GM12878 (cell line): ENCODE data around the gene HMGB2. TPM values are rescaled to one million over a fixed set of nuclear protein-coding genes. Genes with fewer than 3 reads are reported as not detected.

Source experiments
- ATAC-seq: fragments of 200-7000 bp; cut with Tn5 transposase; 3 replicates; pipeline ENCODE4 v1.9.1; 2020; ENCODE audit warnings: mild to moderate bottlenecking, moderate library complexity
- BruUV-seq: library from RNA; stranded (reverse); fragments of 400-500 nt; replicated peaks from 2 replicates; lab custom pipeline; 2021; lab: Mats Ljungman, UMichigan
- CTCF ChIA-PET: fragments of 300-600 bp; sonication (Branson Sonifier 250); formaldehyde crosslinking; extraction: SDS; loops from one replicate; lab custom pipeline; 2021; ENCODE audit warnings: inconsistent platforms; lab: Yijun Ruan, JAX
- POLR2A ChIA-PET: fragments of 350-600 bp; formaldehyde crosslinking; extraction: SDS; loops from one replicate; lab custom pipeline; 2021; ENCODE audit warnings: inconsistent platforms; lab: Charles Lee
- RAD21 ChIA-PET: fragments of 300-600 bp; sonication (Branson Sonifier 250); formaldehyde crosslinking; loops from one replicate; lab custom pipeline; 2023; ENCODE audit warnings: antibody characterized with exemption; ENCODE audit not compliant: unreplicated experiment; lab: Charles Lee
- SMC1A ChIA-PET: fragments of 300-600 bp; sonication (Branson Sonifier 250); formaldehyde crosslinking; loops from one replicate; lab custom pipeline; 2023; ENCODE audit not compliant: unreplicated experiment, uncharacterized antibody; lab: Charles Lee
- DNase-seq: peaks from one replicate; pipeline ENCODE4 v3.0.0-alpha.2; 2011; ENCODE audit warnings: low read depth, low spot score
- FAIRE-seq: peaks from 3 replicates; lab custom pipeline; 2011; peaks lifted over from hg19 to GRCh38; lab: Jason Lieb, UNC
- H2AFZ ChIP-seq: 2 replicates; pipeline ENCODE4 v1.6.0; 2011; ENCODE audit warnings: low read depth, low read length, control low read depth; ENCODE audit not compliant: control insufficient read depth
- H3K27ac ChIP-seq: 2 replicates; pipeline ENCODE4 v1.5.1; 2011; ENCODE audit warnings: control low read depth; ENCODE audit not compliant: control insufficient read depth, insufficient read depth
- H3K27me3 ChIP-seq, 2 experiments: replicated peaks in 1 of 2; 2 replicates each; pipeline versions ENCODE4 v1.6.0 to v1.6.1; 2011; ENCODE audit warnings: low read length in 1 of 2; ENCODE audit not compliant: control insufficient read depth in 2 of 2, insufficient read depth in 2 of 2
- H3K36me3 ChIP-seq, 2 experiments: 2 replicates each; pipeline ENCODE4 v1.5.1; 2011; ENCODE audit warnings: low read length in 1 of 2; ENCODE audit not compliant: control insufficient read depth in 2 of 2, insufficient read depth in 2 of 2
- H3K4me1 ChIP-seq: 2 replicates; pipeline ENCODE4 v1.6.1; 2011; ENCODE audit warnings: mild to moderate bottlenecking, low read length, moderate library complexity, mixed read lengths; ENCODE audit not compliant: control insufficient read depth, insufficient read depth
- H3K4me2 ChIP-seq: 2 replicates; pipeline ENCODE4 v1.6.0; 2011; ENCODE audit warnings: control low read depth; ENCODE audit not compliant: control insufficient read depth, insufficient read depth
- H3K4me3 ChIP-seq: fragments of 200-600 bp; sonication (generic); 2 replicates; pipeline ENCODE4 v1.5.1; 2016
- H3K79me2 ChIP-seq: 2 replicates; pipeline ENCODE4 v1.6.0; 2011; ENCODE audit warnings: low read length; ENCODE audit not compliant: control insufficient read depth, insufficient read depth
- H3K9ac ChIP-seq: 2 replicates; pipeline ENCODE4 v1.8.0; 2011; ENCODE audit warnings: low read length, control low read depth, mixed read lengths; ENCODE audit not compliant: control insufficient read depth, insufficient read depth
- H3K9me3 ChIP-seq: replicated peaks from 3 replicates; pipeline ENCODE4 v1.5.1; 2011; ENCODE audit warnings: mild to moderate bottlenecking, low read length; ENCODE audit not compliant: control insufficient read depth, insufficient read depth
- H4K20me1 ChIP-seq: 2 replicates; pipeline ENCODE4 v1.6.0; 2011; ENCODE audit not compliant: control insufficient read depth, insufficient read depth
- BCLAF1 ChIP-seq: fragments of 450-650 bp; IDR thresholded peaks from 2 replicates; pipeline ENCODE4 v1.6.1; 2017; ENCODE audit warnings: antibody characterized with exemption, mild to moderate bottlenecking, moderate library complexity
- CREM ChIP-seq: IDR thresholded peaks from 2 replicates; pipeline ENCODE4 v1.6.1; 2014; ENCODE audit warnings: antibody characterized with exemption, low read depth
- EZH2 ChIP-seq: IDR thresholded peaks from 2 replicates; pipeline ENCODE4 v1.6.1; 2012; ENCODE audit warnings: low read depth, mild to moderate bottlenecking, control low read depth, inconsistent platforms, low read length, borderline replicate concordance; ENCODE audit not compliant: control insufficient read depth
- FOXK2 ChIP-seq: fragments of 450-650 bp; IDR thresholded peaks from 2 replicates; pipeline ENCODE4 v1.6.1; 2017; ENCODE audit warnings: mild to moderate bottlenecking, moderate library complexity
- HCFC1 ChIP-seq: fragments of 150-350 bp; IDR thresholded peaks from 2 replicates; pipeline ENCODE4 v1.6.1; 2014; ENCODE audit warnings: low read length
- TAF1 ChIP-seq: IDR thresholded peaks from 2 replicates; pipeline ENCODE4 v1.6.1; 2011; ENCODE audit warnings: mild to moderate bottlenecking, low read depth, low read length, borderline replicate concordance
- TCF12 ChIP-seq: IDR thresholded peaks from 2 replicates; pipeline ENCODE4 v1.6.1; 2011; ENCODE audit warnings: low read depth, mild to moderate bottlenecking, low read length
- ZBTB4 ChIP-seq: fragments of 450-650 bp; formaldehyde crosslinking; IDR thresholded peaks from 2 replicates; pipeline ENCODE4 v1.4.0; 2022; ENCODE audit warnings: mild to moderate bottlenecking, moderate library complexity
- ZNF687 ChIP-seq: fragments of 450-650 bp; IDR thresholded peaks from 2 replicates; pipeline ENCODE4 v1.6.1; 2017; ENCODE audit warnings: mild to moderate bottlenecking, moderate library complexity
- WGBS: methylation state at CpG from one replicate; pipeline ENCODE4 v1.1.6; 2016; ENCODE audit warnings: low lambda C conversion rate; ENCODE audit not compliant: insufficient replicate concordance, insufficient coverage; ENCODE audit errors: missing lambda C conversion rate; 5-methylcytosine and 5-hydroxymethylcytosine counted together
- in situ Hi-C: fragments of 300-500 bp; cut with MboI; formaldehyde crosslinking; loops from 9 replicates; pipeline ENCODE4 v1.14.3; 2018; ENCODE audit warnings: mixed read lengths
- intact Hi-C: fragments of 100-400 bp; cut with micrococcal nuclease; formaldehyde crosslinking; loops from one replicate; pipeline ENCODE4 v1.14.2; 2022; ENCODE audit not compliant: unreplicated experiment
- polyA plus RNA-seq, 11 experiments: library from polyadenylated mRNA; depleted of rRNA in 4 of 11; unstranded in 6 of 11; stranded (reverse) in 5 of 11; fragments of >200 nt; fragmentation: Nextera tagmentation in 4 of 11; fragmentation: Illumina TruSeq in 1 of 11; extraction: Ambion mirVana in 4 of 11; extraction: Trizol in 1 of 11; gene quantifications; 1 replicate in 1 of 11; 2 replicates in 10 of 11; pipeline versions ENCODE4 v1.2.1 to v1.2.3, GENCODE V29; 2011 to 2016; ENCODE audit warnings: inconsistent platforms in 2 of 11, missing spikeins in 2 of 11, low read depth in 1 of 11
- total RNA-seq, 4 experiments: library from RNA; depleted of rRNA in 3 of 4; stranded (reverse); fragments of >200 nt in 3 of 4; fragmentation: Illumina TruSeq in 1 of 4; extraction: Trizol in 1 of 4; gene quantifications; 2 replicates each; pipeline versions ENCODE4 v1.2.1 to v1.2.3, GENCODE V29; 2013 to 2021

The HMGB2 gene
- total and polyA plus RNA-seq, 10 of the 15 experiments (the other 5 are each of a cell fraction or from before 2014, with no cell fraction given) = 260 to 961 (median 668) TPM

- no peak for TF ChIP-seq ZNF687
- no peak for TF ChIP-seq BCLAF1
- TF ChIP-seq, all 136 proteins: peak for 0
These were observed 42.3 kb downstream of the HMGB2 start (continued) for GRCh38 chr4:173291899-173292298.

- DNase-seq = no peak
- TF ChIP-seq CREM (no peak), HCFC1 (no peak), ZBTB4 (CRISPR knock-in tag) (no peak), TCF12 (no peak), FOXK2 (no peak), EZH2 (no peak), TAF1 (no peak)
- H3K79me2 ChIP-seq = no peaks in the 10 kb centered on the region; the same call in none of the 2 replicates
- in situ Hi-C loops (no loop called here), intact Hi-C loops (no loop called here)
- peaks cover 5% of the 10 kb centered on the region; the same call in 1 of the 2 replicates for H3K4me1 ChIP-seq
- ChIA-PET CTCF (interaction anchor here (0.6 to 9.3 kb wide), 7 partner anchors 11 to 276 kb away, joined by 3 to 146 read pairs (median 5); no protein-coding TSS in a partner anchor), SMC1A (interaction anchor here (0.7 to 1.7 kb wide), 6 partner anchors 12 to 262 kb away, joined by 3 to 8 read pairs (median 5); no protein-coding TSS in a partner anchor), RAD21 (interaction anchor here (1.8 kb wide), 1 partner anchor 12 kb away, joined by 5 read pairs; no protein-coding TSS in a partner anchor), POLR2A (no interaction called here)
- peak overlapping the region; percentile 7 for H3K27ac ChIP-seq
- no TSS peak for BruUV-seq
- no peak overlapping the region for H3K4me3 ChIP-seq
- H3K36me3 ChIP-seq = no peaks in the 10 kb centered on the region; a peak in 1 of 4 replicates
- peak overlapping the region; percentile 64 for H3K4me2 ChIP-seq
- 81% methylated on average over 4 of the region's 4 CpGs for WGBS
- H3K9me3 ChIP-seq = peaks cover 9% of the 10 kb centered on the region; the same call in 2 of the 3 replicates
- FAIRE-seq = no peak
- H3K27me3 ChIP-seq = no peaks in the 10 kb centered on the region
- H2AFZ ChIP-seq = peak overlapping the region; percentile 24; the same call in 1 of the 2 replicates
- ATAC-seq = no peak
- H4K20me1 ChIP-seq = no peaks in the 10 kb centered on the region
- H3K9ac ChIP-seq = no peak overlapping the region
These were observed 44.8 kb downstream of the HMGB2 start for GRCh38 chr4:173289353-173289727.
